ENCODE data around the gene ZNF710.
"Not testable (repeated sequence)": the region's sequence is repeated elsewhere in the genome, so short reads cannot be mapped to it uniquely, and the experiment has no call there.

Gene ZNF710

GRCh38 chr15:90104551-90104950 is 103.4 kb downstream of the ZNF710 start:
- DNase-seq (ENCODE audit: low spot score): no peak

DNA sequence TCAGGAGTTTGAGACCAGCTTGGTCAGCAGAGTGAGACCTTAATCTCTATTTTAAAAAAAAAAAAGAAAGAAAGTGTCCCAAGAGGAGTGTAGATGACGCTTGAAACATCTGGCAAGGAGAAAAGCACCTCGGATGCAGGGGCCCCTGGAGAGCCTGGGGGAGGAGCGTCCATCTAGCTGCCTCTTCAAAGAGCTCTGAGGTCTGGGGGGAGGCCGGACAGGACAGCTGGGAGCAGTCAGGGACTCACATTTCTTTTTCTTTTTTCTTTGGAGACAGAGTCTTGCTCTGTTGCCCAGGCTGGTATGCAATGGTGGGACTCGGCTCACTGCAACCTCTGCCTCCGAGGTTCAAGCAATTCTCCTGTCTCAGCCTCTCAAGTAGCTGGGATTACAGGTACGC is 104.4 kb downstream of the ZNF710 start:
- DNase-seq (ENCODE audit: low spot score): no peak

DNA sequence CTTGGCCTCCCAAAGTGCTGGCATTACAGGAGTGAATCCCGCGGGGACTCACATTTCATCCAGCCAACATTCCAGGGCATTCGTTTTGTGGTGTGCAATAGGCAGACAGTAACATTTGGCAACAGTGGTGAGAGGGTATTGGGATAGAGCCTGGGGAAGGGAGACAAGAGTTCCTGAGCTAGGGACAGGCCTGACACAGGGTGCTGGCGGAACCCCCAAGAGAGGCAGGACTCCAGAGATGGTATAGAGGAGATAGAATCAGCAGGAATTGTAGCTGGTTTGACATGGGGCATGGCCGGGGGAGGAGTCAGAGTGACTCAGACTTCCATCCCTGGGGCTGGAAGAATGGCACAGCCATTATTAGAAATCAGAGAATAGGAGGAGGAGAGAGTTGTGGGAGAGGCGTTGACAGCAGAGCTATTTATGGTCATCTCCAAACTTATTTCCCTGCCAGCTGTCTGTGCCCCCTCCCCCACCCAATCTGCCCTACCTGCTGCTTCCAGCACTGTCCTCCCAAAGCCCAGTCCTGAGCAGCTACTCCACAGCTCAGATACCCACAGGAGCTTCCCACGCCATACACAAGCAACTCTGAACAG is 105.5 kb downstream of the ZNF710 start:
- peak; percentile 82 for DNase-seq (ENCODE audit: low spot score)

GRCh38 chr15:90108038-90108437 is 106.9 kb downstream of the ZNF710 start:
- DNase-seq (ENCODE audit: low spot score): not testable (repeated sequence)

DNA sequence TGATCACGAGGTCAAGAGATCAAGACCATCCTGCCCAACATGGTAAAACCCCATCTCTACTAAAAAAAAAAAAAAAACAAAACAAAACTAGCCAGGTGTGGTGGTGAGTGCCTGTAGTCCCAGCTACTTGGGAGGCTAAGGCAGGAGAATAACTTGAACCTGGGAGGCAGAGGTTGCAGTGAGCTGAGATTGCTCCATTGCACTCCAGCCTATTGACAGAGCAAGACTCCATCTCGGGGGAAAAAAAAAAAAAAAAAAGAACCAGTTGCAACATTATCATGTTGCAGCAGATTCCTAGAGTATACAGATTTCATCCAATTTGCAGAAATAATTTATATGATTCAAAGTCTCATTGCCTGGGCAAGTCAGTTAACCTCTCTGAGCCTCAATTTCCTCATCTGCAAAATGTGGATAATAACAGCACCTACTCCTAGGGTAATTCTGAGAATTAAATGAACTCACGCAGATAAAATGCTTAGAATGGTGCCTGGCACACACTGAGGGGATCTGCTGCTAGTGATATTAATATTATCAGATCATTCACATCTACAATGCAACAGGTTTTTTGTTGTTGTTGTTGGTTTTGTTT is 108.1 kb downstream of the ZNF710 start:
- DNase-seq (ENCODE audit: low spot score): not testable (repeated sequence)

DNA sequence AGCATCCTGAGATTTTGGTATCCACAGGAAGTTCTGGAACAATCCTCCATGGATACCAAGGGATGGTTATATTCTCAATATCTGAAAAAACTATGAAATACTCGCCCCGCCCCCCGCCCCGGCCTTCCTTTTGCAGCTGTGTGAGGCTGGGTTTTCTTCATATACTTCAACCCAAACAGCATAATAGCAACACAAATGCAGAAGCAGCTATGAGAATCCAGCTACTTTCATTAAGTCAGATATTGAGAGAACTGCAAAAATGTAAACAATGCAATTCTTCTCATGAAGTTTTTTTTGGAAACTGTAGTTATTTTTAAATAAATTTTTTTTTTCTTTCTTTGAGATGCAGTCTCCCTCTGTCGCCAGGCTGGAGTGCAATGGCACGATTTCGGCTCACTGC is 112.0 kb downstream of the ZNF710 start:
- no peak for DNase-seq (ENCODE audit: low spot score)

DNA sequence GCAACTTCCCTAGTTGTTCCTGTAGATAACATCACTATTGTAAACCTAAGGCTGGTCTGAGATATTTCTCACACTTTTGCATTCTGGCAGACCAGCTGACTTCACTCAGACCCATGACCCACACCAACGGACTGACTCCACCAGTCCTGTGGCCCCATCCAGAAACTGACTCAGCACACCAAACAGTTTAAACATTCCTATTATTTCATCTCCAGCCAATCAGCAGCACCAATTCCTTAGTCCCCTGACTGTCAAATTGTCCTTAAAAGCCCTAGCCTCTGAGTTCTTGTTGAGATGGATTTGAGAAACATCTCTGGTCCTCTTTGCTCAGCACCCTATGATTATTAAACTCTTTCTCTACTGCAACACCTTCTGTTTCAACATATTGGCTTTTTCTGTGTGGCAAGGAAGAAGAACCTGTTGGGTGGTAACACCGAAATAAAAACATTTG is 113.4 kb downstream of the ZNF710 start:
- DNase-seq (ENCODE audit: low spot score): no peak

DNA sequence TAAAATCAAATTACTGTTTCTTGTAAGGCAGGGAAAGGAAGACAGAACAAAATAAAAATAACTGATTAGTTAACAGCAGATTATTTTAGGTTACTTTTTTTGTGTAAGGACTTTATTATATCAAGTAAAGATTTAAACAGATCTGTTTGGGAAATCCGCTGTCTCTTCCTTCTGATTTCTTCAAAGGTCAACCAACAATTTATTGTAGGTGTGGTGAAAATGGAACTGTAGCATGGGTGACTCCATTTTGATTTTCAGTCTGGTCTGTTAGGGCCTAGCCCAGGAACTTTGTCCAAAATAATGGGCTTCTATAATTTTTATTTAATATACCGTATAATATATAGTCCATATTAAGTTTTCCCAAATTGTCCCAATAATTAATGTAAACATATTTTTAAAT is 114.7 kb downstream of the ZNF710 start:
- no peak for DNase-seq (ENCODE audit: low spot score)

- no peak for DNase-seq (ENCODE audit: low spot score)
Measured at GRCh38 chr15:90119367-90119766, 118.2 kb downstream of the ZNF710 start.

DNA sequence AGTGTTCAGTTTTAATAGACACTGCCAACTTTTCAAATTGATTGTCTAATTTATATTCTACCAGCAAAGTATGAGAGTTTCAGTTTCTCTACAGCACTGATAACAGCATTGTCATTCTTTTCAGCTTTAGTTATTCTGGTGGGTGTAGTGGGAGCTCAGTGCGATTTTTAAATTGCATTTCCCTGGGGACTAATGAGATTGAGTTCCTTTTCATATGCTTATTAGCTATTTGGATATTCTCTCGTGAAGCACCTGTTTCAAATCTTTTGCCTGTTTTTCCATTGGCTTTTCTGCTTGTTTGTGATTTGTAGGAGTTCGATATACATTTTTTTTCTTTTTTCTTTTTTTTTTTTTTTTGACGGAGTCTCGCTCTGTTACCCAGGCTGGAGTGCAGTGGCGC is 120.0 kb downstream of the ZNF710 start:
- DNase-seq (ENCODE audit: low spot score): no peak

DNA sequence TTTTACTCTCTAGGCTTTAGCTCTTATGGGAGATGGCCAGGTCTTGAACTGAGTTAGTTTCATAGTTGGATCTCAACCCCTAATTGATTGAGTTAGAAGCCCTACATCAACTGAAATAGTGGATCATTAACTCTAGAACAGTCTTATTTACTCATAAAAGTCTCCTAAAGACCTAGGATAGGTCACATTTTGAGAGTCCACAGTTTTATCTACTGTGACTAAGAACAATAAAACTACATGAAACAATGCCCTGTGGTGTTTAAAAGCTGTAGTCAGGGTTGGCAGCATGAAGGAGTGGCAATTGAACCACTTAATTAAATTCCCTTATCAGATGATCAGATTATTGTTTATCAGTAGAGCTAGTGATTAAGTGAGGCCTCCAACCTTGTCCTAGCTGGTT is 123.4 kb downstream of the ZNF710 start:
- DNase-seq (ENCODE audit: low spot score): no peak

GRCh38 chr15:90126022-90126421 is 124.9 kb downstream of the ZNF710 start:
- DNase-seq (ENCODE audit: low spot score): no peak

DNA sequence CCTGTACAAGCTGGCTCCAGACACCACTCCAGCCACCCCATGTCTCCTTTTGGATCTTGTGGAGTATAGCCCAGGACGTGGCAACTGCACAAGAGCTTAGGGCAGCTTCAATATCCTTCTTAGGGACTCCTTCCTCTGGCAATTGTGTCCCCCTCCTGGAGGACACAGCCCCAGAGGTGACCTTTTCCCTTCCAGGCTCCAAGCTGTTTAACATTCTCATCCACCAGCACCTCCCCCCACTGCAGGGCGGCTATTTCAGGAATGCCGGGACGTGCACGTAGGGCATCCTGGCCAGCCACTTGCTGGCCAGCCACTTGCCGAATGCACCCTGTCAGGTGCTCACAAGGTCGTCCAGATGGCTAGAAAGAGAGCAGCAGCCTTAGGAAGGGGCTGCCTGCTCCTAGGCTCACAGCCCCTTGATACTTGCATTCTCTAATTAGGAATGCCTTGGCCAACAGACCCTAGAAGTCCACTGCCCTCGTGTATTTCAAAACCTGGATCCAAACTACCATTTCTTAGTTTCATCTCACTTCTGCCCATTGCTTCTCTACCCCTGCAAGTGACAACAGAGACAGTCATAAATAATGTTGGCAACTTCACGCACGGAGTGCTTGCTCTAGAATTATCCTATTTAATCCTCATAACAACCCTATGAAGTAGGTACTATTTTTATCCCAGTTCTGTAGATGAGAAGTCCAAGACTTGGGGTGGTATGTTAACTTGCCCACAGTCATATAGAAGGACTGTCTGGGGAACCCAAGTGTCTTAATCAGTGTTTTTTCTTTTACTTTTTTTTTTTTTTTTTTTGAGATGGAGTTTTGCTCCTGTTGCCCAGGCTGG is 125.7 kb downstream of the ZNF710 start:
- no peak for DNase-seq (ENCODE audit: low spot score)

DNA sequence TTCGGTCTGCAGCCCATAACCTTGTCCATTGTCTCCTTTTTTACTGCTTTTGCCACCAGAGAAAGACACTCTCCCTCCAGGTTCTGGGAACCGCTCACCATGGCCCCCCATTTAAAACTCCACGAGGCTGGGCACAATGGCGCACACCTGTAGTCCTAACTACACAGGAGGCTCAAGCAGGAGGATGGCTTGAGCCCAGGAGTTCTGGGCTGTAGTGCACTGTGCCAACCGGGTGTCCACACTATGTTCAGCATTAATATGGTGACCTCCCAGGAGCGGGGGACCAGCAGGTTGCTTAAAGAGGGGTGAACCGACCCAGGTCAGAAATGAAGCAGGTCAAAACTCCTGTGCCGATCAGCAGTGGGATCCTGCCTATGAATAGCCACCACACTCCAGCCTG is 129.2 kb downstream of the ZNF710 start:
- DNase-seq (ENCODE audit: low spot score): no peak

Measured in AG08395 (cell line).